Stomach (tissue), 4 donors: ENCODE data around the gene UBE2Q2.

Source experiments
- CTCF ChIP-seq, 7 experiments: fragments of 450-650 bp in 4 of 7; fragments of 200-600 bp in 3 of 7; sonication (generic) in 3 of 7; IDR thresholded peaks; one replicate each; pipeline ENCODE4 v1.5.1; 2016 to 2019; ENCODE audit warnings: antibody characterized with exemption in 7 of 7, control low read depth in 2 of 7, mild to moderate bottlenecking in 1 of 7
- POLR2A ChIP-seq, 4 donors: fragments of 450-650 bp; IDR thresholded peaks; one replicate each; pipeline ENCODE4 v1.6.1; 2016; ENCODE audit warnings: antibody characterized with exemption in 4 of 4, control low read depth in 2 of 4, mild to moderate bottlenecking in 1 of 4, moderate library complexity in 1 of 4
- POLR2AphosphoS5 ChIP-seq, 3 donors: sonication (generic); formaldehyde crosslinking; IDR thresholded peaks; one replicate each; pipeline ENCODE4 v1.6.1; 2016; ENCODE audit warnings: antibody characterized with exemption in 3 of 3

DNA sequence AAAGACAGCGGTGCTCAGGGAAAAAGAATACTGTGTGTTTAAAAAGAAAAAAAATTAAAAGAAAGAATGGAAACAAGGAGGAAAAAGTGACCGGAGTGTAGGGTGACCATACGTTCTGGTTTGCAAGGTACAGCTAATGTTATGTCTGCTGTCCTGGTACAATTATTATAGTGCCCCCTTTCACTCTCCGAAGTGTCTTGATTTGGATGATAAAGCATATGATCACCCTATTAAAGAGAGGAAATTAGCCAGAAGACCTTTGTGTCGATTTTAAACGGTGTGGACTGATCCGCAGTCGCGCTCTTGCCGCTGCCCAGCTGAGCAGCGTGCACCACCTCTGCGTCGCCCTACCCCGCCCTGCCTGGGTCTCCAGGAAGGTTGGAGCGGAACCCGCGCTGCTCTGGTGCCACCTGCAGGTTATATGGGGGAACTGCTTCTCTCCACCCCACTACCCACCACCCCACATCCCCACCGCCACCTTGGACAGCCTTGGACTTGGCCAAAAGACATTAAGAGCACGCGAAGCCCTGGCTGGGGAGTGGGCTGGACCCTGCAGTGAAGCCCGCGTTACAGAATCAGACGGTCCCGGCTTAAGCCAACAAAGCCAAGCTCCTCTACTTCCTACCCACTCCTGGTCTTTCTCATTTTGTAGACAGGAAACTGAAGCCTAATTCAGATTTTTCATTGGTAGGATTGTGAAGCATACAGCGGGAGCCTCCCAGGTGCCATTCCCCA is 41.2 kb upstream of the UBE2Q2 start:
- TF ChIP-seq CTCF (IDR thresholded peaks at IDR 0.05): peak in 5 of 7 experiments; percentile 38 to 98 (median 93)
- peak in 1 of 3 donors; percentile 15 for TF ChIP-seq POLR2AphosphoS5 (IDR thresholded peaks at IDR 0.05)
- TF ChIP-seq POLR2A (IDR thresholded peaks at IDR 0.05): no peak
